ENCODE data around the gene SMTNL1. TPM values are rescaled to one million over a fixed set of nuclear protein-coding genes. Genes with fewer than 3 reads are reported as not detected.

SMTNL1 gene
- total RNA-seq, 4 donors from 2014 or later, result not detected

DNA sequence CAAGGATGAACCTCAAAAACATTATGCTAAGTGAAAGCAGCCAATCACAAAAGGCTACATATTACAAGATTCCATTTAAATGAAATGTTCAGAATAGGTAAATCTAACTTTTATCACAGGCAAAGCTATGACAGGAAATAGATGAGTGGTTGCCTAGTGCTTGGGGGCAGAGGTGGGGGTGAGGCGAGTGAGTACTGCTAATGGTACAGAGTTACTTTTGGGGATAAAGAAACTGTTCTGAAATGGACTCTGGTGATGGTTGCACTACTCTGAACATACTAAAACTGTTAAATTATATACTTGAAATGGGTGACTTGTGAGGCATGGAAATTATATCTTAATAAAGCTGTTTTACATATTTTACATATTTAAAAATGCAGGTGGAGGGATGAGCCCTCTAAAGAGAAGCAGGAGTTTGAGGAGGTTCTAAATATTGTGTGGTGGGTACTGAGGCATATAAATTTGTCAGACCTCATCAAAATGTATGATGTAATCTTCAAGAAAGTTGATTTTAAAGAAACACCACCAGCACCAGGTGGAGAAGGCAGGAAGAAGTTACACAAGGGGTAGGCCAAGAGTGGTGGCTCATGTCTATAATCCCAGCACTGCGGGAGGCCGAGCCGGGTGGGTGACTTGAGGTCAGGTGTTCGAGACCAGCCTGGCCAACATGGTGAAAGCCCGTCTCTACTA, 25.5 kb upstream of the SMTNL1 start:
- 91% methylated on average over 6 of the region's 6 CpGs for WGBS, 2 donors
- no peak for DNase-seq
- no peaks in the 10 kb centered on the region for H3K27me3 ChIP-seq
- no peak for TF ChIP-seq POLR2A (IDR thresholded peaks at IDR 0.05)
- TF ChIP-seq, protein P1, sequence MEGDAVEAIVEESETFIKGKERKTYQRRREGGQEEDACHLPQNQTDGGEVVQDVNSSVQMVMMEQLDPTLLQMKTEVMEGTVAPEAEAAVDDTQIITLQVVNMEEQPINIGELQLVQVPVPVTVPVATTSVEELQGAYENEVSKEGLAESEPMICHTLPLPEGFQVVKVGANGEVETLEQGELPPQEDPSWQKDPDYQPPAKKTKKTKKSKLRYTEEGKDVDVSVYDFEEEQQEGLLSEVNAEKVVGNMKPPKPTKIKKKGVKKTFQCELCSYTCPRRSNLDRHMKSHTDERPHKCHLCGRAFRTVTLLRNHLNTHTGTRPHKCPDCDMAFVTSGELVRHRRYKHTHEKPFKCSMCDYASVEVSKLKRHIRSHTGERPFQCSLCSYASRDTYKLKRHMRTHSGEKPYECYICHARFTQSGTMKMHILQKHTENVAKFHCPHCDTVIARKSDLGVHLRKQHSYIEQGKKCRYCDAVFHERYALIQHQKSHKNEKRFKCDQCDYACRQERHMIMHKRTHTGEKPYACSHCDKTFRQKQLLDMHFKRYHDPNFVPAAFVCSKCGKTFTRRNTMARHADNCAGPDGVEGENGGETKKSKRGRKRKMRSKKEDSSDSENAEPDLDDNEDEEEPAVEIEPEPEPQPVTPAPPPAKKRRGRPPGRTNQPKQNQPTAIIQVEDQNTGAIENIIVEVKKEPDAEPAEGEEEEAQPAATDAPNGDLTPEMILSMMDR (IDR thresholded peaks at IDR 0.05), result no peak
- intact Hi-C loops (cut with DNase I), result no loop called here
- no peak overlapping the region for H3K27ac ChIP-seq
- H3K36me3 ChIP-seq, result no peaks in the 10 kb centered on the region
- H3K4me1 ChIP-seq, result peaks cover 11 to 20% of the 10 kb centered on the region in 2 donors
- H3K4me3 ChIP-seq (replicated peaks in 1 of 3), result no peak overlapping the region
- no peaks in the 10 kb centered on the region for H3K9me3 ChIP-seq

DNA sequence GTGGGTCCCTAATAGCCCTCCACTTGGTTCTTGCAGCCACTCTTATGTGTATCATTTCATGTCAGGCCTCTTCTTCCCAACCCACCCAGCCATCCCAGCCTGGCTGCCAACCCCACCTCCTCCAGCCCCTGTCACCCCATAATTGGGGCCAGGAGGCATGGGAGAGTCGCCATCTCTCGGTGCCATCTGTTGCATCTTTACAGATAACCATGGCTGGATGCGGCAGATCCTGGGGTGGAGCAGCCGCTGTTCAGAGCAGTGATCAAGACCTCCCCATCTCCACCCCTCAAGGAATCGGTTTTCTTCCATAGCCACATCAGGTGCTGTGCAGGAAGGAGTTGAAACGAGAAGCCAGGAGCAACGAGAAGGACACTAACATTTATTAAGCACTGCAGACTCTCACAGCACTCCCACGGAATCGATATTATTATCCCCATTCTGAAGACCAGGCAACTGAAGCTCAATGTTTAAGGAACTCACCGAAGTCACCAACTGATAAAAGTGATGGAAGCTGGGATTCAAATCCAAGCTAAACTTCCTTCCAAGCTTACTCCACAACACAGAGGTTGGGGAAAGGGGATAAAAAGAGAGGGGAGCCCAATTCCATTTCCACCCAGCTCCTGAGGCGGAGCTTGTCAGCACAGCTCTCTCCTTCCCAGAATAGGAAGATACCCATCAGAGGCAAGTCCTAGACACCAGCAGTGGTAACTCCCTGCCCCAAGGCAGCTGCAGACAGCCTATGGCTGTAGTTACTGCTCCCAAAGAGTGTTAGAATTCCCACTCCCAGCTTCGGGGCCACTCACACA, 24.5 kb upstream of the SMTNL1 start:
- Histone ChIP-seq H3K9me3 (no peaks in the 10 kb centered on the region), H3K27me3 (no peaks in the 10 kb centered on the region), H3K4me3 (replicated peaks in 1 of 3) (no peak overlapping the region), H3K27ac (peak overlapping the region in 1 of 3 donors; percentile 28), H3K4me1 (peaks cover 11 to 20% of the 10 kb centered on the region in 2 donors), H3K36me3 (no peaks in the 10 kb centered on the region)
- intact Hi-C loops (cut with DNase I), result no loop called here
- no peak for DNase-seq
- WGBS, 2 donors, result 90 to 93% methylated on average over 12 of the region's 12 CpGs
- TF ChIP-seq, protein P1 (IDR thresholded peaks at IDR 0.05), result no peak
- TF ChIP-seq POLR2A (IDR thresholded peaks at IDR 0.05), result no peak

DNA sequence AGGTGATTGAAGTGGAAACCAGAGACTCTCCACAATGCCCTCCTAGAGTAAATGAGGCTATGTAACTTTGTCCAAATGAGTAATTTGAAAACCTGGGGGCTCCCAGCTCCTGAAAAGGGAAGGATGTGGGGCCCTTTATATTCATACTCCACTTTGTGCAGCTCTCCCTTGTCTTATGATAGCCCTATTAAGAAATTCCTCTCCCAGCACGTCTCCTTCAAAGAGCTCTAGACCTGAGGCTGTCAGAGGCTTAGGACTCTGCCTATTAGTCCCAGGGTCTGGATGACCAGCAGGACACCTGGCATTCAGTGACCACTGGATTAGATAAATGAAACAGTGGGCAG, 24.0 kb upstream of the SMTNL1 start:
- no peaks in the 10 kb centered on the region for H3K9me3 ChIP-seq
- peaks cover 11 to 15% of the 10 kb centered on the region in 2 donors for H3K4me1 ChIP-seq
- no peak for TF ChIP-seq POLR2A (IDR thresholded peaks at IDR 0.05)
- TF ChIP-seq, protein P1 (IDR thresholded peaks at IDR 0.05), result no peak
- H3K27ac ChIP-seq, result peak overlapping the region in 2 of 3 donors; percentile 28 to 65
- WGBS, 2 donors, result 45 to 56% methylated on average over 1 of the region's 1 CpG
- H3K27me3 ChIP-seq, result no peaks in the 10 kb centered on the region
- no peak overlapping the region for H3K4me3 ChIP-seq (replicated peaks in 1 of 3)
- no peak for DNase-seq
- H3K36me3 ChIP-seq, result no peaks in the 10 kb centered on the region
- intact Hi-C loops (cut with DNase I), result no loop called here

DNA sequence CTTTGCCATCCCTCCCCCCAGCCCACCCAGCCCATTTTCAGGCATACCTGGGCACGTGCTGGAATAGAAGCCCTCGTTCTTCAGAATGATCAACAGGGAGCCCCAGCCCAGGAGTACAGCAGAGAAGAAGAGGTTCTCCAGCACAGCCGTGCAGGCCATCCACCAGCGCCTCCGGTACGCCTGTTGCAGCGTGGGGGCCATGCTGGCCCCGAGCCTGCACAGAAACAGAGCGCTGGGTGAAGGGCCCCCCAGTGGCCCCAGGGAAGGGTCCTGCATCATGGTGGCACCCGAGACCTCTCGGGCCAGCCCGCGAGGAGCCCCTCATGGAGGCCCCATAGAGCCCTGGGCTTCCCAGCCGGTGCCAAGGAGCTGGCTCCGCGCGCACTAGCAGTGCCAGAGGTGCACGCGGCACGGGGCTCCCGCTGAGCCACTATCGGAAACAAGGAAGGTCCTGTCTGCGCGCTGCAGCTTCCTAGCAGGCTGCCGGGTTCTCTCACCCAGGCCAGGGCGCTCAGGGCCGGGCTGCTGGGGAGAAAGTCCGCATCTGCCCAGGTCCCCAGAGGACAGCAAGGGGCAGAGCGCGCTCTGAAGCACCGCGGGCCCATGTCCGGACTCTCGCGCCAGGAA, 23.4 kb upstream of the SMTNL1 start:
- DNase-seq, result peak; percentile 66 to 77
- H3K36me3 ChIP-seq, result no peaks in the 10 kb centered on the region
- intact Hi-C loops (cut with DNase I), result no loop called here
- peak overlapping the region; percentile 47 to 65 (median 60) for H3K27ac ChIP-seq
- peak overlapping the region; percentile 65 to 98 (median 92) for H3K4me3 ChIP-seq (replicated peaks in 1 of 3)
- no peaks in the 10 kb centered on the region for H3K27me3 ChIP-seq
- H3K4me1 ChIP-seq, result peaks cover 9 to 11% of the 10 kb centered on the region in 2 donors
- TF ChIP-seq POLR2A (IDR thresholded peaks at IDR 0.05), result no peak
- TF ChIP-seq, protein P1 (IDR thresholded peaks at IDR 0.05), result no peak
- H3K9me3 ChIP-seq, result no peaks in the 10 kb centered on the region
- 24 to 30% methylated on average over 16 to 22 of the region's 35 CpGs for WGBS, 2 donors

Measured in thyroid gland (tissue), 4 donors.